Transverse colon (tissue), 4 donors: Measurements from ENCODE around the gene TUBA3C. TPM values are rescaled to one million over a fixed set of nuclear protein-coding genes. Genes with fewer than 3 reads are reported as not detected.

Experiments
- DNase-seq: peaks from one replicate; pipeline ENCODE4 v3.0.0-alpha.2; 2019
- H3K27ac ChIP-seq, 4 donors: fragments of 200-600 bp; sonication (generic); 2 replicates each; pipeline ENCODE4 v1.5.1; 2016 to 2018; ENCODE audit warnings: inconsistent platforms in 4 of 4
- H3K27me3 ChIP-seq: fragments of 200-600 bp; sonication (generic); 2 replicates; pipeline ENCODE4 v1.5.1; 2017; ENCODE audit warnings: inconsistent platforms
- H3K36me3 ChIP-seq, 4 donors: fragments of 200-600 bp; sonication (generic); 2 replicates each; pipeline ENCODE4 v1.5.1; 2017 to 2019; ENCODE audit warnings: inconsistent platforms in 4 of 4
- H3K4me1 ChIP-seq, 4 donors: fragments of 200-600 bp; sonication (generic); 2 replicates each; pipeline ENCODE4 v1.5.1; 2017 to 2020; ENCODE audit warnings: inconsistent platforms in 4 of 4
- H3K4me3 ChIP-seq, 4 donors: fragments of 200-600 bp; sonication (generic); 1 replicate in 1 of 4; 2 replicates in 3 of 4; pipeline versions ENCODE4 v1.5.1 to v1.6.1; 2017 to 2019; ENCODE audit warnings: inconsistent platforms in 4 of 4
- H3K9me3 ChIP-seq, 2 donors: fragments of 200-600 bp; sonication (generic); 2 replicates each; pipeline ENCODE4 v1.5.1; 2017 to 2019; ENCODE audit warnings: inconsistent platforms in 2 of 2
- EP300 ChIP-seq: sonication (generic); formaldehyde crosslinking; IDR thresholded peaks from one replicate; pipeline ENCODE4 v1.6.1; 2017; ENCODE audit warnings: antibody characterized with exemption, low read depth
- POLR2A ChIP-seq: fragments of 450-650 bp; IDR thresholded peaks from one replicate; pipeline ENCODE4 v1.6.1; 2016; ENCODE audit warnings: antibody characterized with exemption, mild to moderate bottlenecking, moderate library complexity
- POLR2AphosphoS5 ChIP-seq, 3 donors: sonication (generic); formaldehyde crosslinking; IDR thresholded peaks; one replicate each; pipeline ENCODE4 v1.6.1; 2016; ENCODE audit warnings: antibody characterized with exemption in 3 of 3
- WGBS, 2 donors: methylation state at CpG; one replicate each; pipeline ENCODE4 v1.1.5; 2018; ENCODE audit warnings: low coverage in 1 of 2; 5-methylcytosine and 5-hydroxymethylcytosine counted together
- in situ Hi-C, 4 donors: fragments of 200-750 bp; cut with MboI; loops; one replicate each; pipeline versions ENCODE4 v1.15.0 to v1.15.1; 2017; ENCODE audit warnings: low sequenced_read_pairs in 3 of 4, low pct_ligation_motif_present in 1 of 4, low pct_unique_long_range_greater_than_20kb in 1 of 4
- intact Hi-C: fragments of 100-400 bp; cut with DNase I; formaldehyde crosslinking; loops from one replicate; pipeline ENCODE4 v1.15.1; 2023; ENCODE audit warnings: low total_unique reads
- total RNA-seq, 4 donors: library from RNA; depleted of rRNA; stranded (reverse); fragments of >200 nt; gene quantifications; one replicate each; pipeline ENCODE4 v1.1.0, GENCODE V29; 2016
- TF ChIP-seq, protein P1 (sequence below), 5 experiments: fragments of 200-600 bp in 3 of 5; fragments of 450-650 bp in 2 of 5; sonication (generic) in 3 of 5; IDR thresholded peaks; 1 replicate in 2 of 5; 2 replicates in 3 of 5; pipeline ENCODE4 v1.5.1; 2016 to 2017; ENCODE audit warnings: antibody characterized with exemption in 5 of 5, inconsistent platforms in 3 of 5, mild to moderate bottlenecking in 2 of 5, moderate library complexity in 1 of 5

The TUBA3C gene
- total RNA-seq, 4 donors from 2014 or later = not detected

DNA sequence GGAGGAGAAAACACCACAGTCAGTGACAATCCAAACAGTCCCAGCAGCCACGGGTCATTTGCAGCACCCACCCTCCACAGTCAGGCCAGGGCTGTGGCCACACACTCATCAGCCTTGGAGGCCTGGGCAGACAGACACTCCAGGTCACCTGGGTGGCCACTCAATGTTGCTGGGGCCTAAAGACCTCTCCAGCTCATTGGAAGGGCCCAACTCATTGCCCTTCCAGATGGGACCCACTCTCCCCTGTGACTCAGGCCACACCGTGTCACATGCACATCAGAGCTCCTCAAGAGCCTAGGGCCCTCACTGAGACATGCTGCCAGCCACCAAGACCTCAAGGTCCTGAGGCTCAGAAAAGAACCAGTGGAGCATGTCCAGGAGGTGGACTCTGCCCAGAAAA is 22.4 kb downstream of the TUBA3C start:
- no peak for DNase-seq
- H3K27ac ChIP-seq = no peak overlapping the region
- in situ Hi-C loops = no loop called here
- H3K36me3 ChIP-seq = no peaks in the 10 kb centered on the region
- no peaks in the 10 kb centered on the region for H3K27me3 ChIP-seq
- no peak overlapping the region for H3K4me3 ChIP-seq
- TF ChIP-seq EP300 = no peak
- TF ChIP-seq, protein P1, sequence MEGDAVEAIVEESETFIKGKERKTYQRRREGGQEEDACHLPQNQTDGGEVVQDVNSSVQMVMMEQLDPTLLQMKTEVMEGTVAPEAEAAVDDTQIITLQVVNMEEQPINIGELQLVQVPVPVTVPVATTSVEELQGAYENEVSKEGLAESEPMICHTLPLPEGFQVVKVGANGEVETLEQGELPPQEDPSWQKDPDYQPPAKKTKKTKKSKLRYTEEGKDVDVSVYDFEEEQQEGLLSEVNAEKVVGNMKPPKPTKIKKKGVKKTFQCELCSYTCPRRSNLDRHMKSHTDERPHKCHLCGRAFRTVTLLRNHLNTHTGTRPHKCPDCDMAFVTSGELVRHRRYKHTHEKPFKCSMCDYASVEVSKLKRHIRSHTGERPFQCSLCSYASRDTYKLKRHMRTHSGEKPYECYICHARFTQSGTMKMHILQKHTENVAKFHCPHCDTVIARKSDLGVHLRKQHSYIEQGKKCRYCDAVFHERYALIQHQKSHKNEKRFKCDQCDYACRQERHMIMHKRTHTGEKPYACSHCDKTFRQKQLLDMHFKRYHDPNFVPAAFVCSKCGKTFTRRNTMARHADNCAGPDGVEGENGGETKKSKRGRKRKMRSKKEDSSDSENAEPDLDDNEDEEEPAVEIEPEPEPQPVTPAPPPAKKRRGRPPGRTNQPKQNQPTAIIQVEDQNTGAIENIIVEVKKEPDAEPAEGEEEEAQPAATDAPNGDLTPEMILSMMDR (IDR thresholded peaks at IDR 0.05) = no peak
- H3K9me3 ChIP-seq = peaks cover 0 to 3% of the 10 kb centered on the region in 2 donors
- intact Hi-C loops = no loop called here
- WGBS, 2 donors = 80% methylated on average over 2 of the region's 2 CpGs; no CpG with 5 or more reads in 1 of the 2 donors
- no peaks in the 10 kb centered on the region for H3K4me1 ChIP-seq

DNA sequence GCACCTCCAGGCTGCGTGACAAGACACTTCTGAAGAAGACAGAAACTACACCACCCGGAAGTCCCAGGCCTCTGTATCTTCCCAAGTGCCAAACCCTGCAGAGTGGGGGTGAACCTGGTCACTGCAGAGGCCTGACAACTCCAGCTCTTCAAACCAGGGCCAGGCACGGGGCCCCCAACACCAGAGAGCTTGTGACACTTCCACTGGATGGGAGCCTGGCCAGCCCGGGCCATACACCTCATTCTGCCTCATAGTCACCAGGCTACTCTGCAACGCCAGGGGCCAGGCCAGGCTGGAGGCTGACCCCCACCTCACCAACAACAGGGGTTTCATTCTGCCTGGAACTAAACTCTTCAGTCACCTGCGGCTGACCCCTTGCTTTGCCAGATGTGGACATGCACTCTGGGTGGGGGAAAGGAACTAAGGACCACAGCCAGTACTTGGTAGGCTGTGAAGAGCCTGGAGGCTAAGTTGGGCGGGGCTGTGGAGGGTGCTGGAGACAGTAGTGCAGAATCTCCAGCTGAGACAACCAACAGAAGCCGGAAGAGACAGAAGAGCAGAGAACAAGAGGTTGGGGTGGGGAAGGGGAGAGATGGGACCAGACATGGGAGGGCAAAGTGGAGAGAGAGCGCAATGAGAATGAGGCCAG is 23.0 kb downstream of the TUBA3C start:
- no peak for DNase-seq
- Histone ChIP-seq H3K27me3 (no peaks in the 10 kb centered on the region), H3K4me1 (no peaks in the 10 kb centered on the region), H3K4me3 (no peak overlapping the region), H3K27ac (no peak overlapping the region), H3K9me3 (peaks cover 0 to 3% of the 10 kb centered on the region in 2 donors), H3K36me3 (no peaks in the 10 kb centered on the region)
- TF ChIP-seq EP300 = no peak
- no peak for TF ChIP-seq POLR2AphosphoS5 (IDR thresholded peaks at IDR 0.05)
- TF ChIP-seq, protein P1 (IDR thresholded peaks at IDR 0.05) = no peak
- TF ChIP-seq POLR2A = no peak
- intact Hi-C loops = no loop called here
- in situ Hi-C loops = no loop called here
- 76% methylated on average over 7 of the region's 9 CpGs; no CpG with 5 or more reads in 1 of the 2 donors for WGBS, 2 donors

DNA sequence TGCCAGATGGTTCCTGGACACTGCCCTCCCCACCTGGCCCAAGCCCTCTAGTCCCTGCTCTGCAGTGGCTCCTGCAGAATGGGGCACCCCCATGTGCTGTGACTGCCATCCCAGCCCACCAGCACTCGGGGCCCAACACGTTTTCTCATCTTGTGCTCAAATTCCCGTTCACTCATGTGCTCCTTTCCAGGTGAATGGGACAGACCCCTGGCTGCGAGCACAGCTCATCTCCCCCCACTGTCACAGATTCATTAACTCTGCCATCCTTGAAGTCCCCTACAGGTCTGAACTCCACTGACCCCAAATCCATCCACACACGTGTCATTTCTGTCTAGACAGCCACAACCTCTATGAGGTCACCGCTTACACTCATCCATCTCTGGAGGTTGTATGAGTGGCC is 23.6 kb downstream of the TUBA3C start:
- intact Hi-C loops (no loop called here), in situ Hi-C loops (no loop called here)
- no peaks in the 10 kb centered on the region for H3K27me3 ChIP-seq
- TF ChIP-seq, protein P1 (IDR thresholded peaks at IDR 0.05) = no peak
- TF ChIP-seq POLR2A (no peak), POLR2AphosphoS5 (IDR thresholded peaks at IDR 0.05) (no peak), EP300 (no peak)
- DNase-seq = no peak
- no peak overlapping the region for H3K4me3 ChIP-seq
- no peaks in the 10 kb centered on the region for H3K36me3 ChIP-seq
- H3K4me1 ChIP-seq = no peaks in the 10 kb centered on the region
- WGBS, 2 donors = 50 to 61% methylated on average over 5 of the region's 6 CpGs
- H3K27ac ChIP-seq = no peak overlapping the region
- H3K9me3 ChIP-seq = peaks cover 0 to 3% of the 10 kb centered on the region in 2 donors

DNA sequence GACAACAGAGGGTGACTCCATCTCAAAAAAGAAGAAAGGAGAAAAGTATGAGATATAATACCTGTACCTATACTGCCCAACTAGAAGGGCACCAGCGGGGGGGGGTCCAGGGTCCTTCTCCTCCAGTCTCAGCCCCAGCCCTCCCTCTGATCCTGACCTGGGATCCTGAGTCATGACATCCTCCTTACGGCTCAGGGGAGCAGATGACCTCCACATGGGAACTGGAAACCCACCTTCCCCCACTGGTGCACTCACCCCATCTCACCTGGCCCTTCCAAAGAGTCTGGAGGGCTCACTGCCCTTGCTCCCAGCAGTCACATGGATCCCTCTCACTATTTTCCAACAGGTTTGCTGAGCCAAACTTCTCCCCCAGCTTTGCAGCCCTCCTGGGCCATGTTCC is 24.2 kb downstream of the TUBA3C start:
- Histone ChIP-seq H3K4me1 (no peaks in the 10 kb centered on the region), H3K4me3 (no peak overlapping the region), H3K36me3 (no peaks in the 10 kb centered on the region), H3K27me3 (no peaks in the 10 kb centered on the region), H3K9me3 (peaks cover 0 to 3% of the 10 kb centered on the region in 2 donors), H3K27ac (no peak overlapping the region)
- 83% methylated on average over 2 of the region's 2 CpGs; no CpG with 5 or more reads in 1 of the 2 donors for WGBS, 2 donors
- DNase-seq = no peak
- in situ Hi-C loops (no loop called here), intact Hi-C loops (no loop called here)
- TF ChIP-seq EP300 (no peak), POLR2A (no peak), POLR2AphosphoS5 (IDR thresholded peaks at IDR 0.05) (no peak)
- TF ChIP-seq, protein P1 (IDR thresholded peaks at IDR 0.05) = no peak
